GM10847 (cell line): ENCODE measurements around the gene GUCY1A1.

Source experiments
- POLR2A ChIP-seq: IDR thresholded peaks from 2 replicates; pipeline ENCODE4 v1.6.1; 2011; ENCODE audit not compliant: insufficient read length; ENCODE audit errors: extremely low read depth

GUCY1A1 gene

GRCh38 chr4:155666344-155667221 is at the start of gene GUCY1A1:
Gene GUCY1A1, plus strand, starts transcription at chr4:155666848. Its CDS starts 30,020 bp downstream, at chr4:155696868.
- TF ChIP-seq POLR2A: no peak

- no peak for TF ChIP-seq POLR2A
Measured at GRCh38 chr4:155617296-155617695, 49.4 kb upstream of the GUCY1A1 start.

GRCh38 chr4:155618183-155618838 is 48.3 kb upstream of the GUCY1A1 start:
- TF ChIP-seq POLR2A: no peak

GRCh38 chr4:155620637-155621036 is 46.0 kb upstream of the GUCY1A1 start:
- no peak for TF ChIP-seq POLR2A

- TF ChIP-seq POLR2A: no peak
Measured at GRCh38 chr4:155624478-155624877, 42.2 kb upstream of the GUCY1A1 start.

GRCh38 chr4:155626561-155626960 is 40.1 kb upstream of the GUCY1A1 start:
- no peak for TF ChIP-seq POLR2A

GRCh38 chr4:155629183-155629825 is 37.3 kb upstream of the GUCY1A1 start:
- TF ChIP-seq POLR2A: no peak

GRCh38 chr4:155629956-155630355 is 36.7 kb upstream of the GUCY1A1 start:
- no peak for TF ChIP-seq POLR2A

- no peak for TF ChIP-seq POLR2A
Measured at GRCh38 chr4:155632310-155632840, 34.3 kb upstream of the GUCY1A1 start.

GRCh38 chr4:155638195-155638965 is 28.3 kb upstream of the GUCY1A1 start:
- TF ChIP-seq POLR2A: no peak

- no peak for TF ChIP-seq POLR2A
Measured at GRCh38 chr4:155639704-155640523, 26.7 kb upstream of the GUCY1A1 start.

- TF ChIP-seq POLR2A: no peak
Measured at GRCh38 chr4:155640751-155641150, 25.9 kb upstream of the GUCY1A1 start.

GRCh38 chr4:155643087-155643486 is 23.6 kb upstream of the GUCY1A1 start:
- no peak for TF ChIP-seq POLR2A

GRCh38 chr4:155646001-155646400 is 20.6 kb upstream of the GUCY1A1 start:
- TF ChIP-seq POLR2A: no peak
